Measurements from ENCODE around the gene BBS12. TPM values are rescaled to one million over a fixed set of nuclear protein-coding genes. Genes with fewer than 3 reads are reported as not detected.

Gene BBS12
- total and polyA plus RNA-seq, 2 donors from 2014 or later = 8.3 to 9.9 TPM

DNA sequence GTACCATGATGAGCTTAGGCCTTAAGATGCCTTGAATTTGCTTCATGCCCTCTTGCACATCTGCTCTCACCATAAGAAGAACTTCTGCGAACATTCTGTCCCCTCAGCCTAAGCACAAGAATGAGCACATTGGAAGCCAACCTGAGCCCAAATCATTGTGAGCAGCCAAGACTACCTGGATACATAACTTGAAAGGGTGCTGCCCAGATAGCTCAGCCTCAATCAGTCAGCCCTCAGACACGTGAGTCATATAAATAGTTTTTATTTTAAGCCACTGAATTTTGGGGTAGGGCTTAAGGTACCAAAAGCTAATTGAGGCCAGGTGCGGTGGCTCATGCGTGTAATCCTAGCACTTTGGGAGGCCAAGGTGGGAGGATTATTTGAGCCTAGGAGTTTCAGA, 27.5 kb upstream of the BBS12 start:
- no peak overlapping the region for H3K9ac ChIP-seq (ENCODE audit: low read length in 3 of 3)
- intact Hi-C loops (cut with DNase I) = no loop called here
- H3K4me1 ChIP-seq (ENCODE audit: control insufficient read depth in 2 of 3, insufficient read depth in 2 of 3, low read depth in 1 of 3, low read length in 3 of 3) = no peaks in the 10 kb centered on the region
- no peaks in the 10 kb centered on the region for H3K36me3 ChIP-seq (ENCODE audit: control insufficient read depth in 2 of 3, insufficient read depth in 3 of 3, low read length in 3 of 3)
- no peak overlapping the region for H3K4me3 ChIP-seq (ENCODE audit: low read length in 3 of 3)
- no peak for DNase-seq
- H3K27me3 ChIP-seq (ENCODE audit: control insufficient read depth, insufficient read depth, low read length) = no peaks in the 10 kb centered on the region
- H3K27ac ChIP-seq (ENCODE audit: low read depth in 2 of 2, low read length in 2 of 2) = no peak overlapping the region
- no peak for TF ChIP-seq CTCF (IDR thresholded peaks at IDR 0.05; ENCODE audit: borderline replicate concordance, extremely low read depth, insufficient read depth)
- FAIRE-seq = no peak
- H3K9me3 ChIP-seq (ENCODE audit: control insufficient read depth in 2 of 3, insufficient read depth in 1 of 3, low read length in 3 of 3) = no peaks in the 10 kb centered on the region

DNA sequence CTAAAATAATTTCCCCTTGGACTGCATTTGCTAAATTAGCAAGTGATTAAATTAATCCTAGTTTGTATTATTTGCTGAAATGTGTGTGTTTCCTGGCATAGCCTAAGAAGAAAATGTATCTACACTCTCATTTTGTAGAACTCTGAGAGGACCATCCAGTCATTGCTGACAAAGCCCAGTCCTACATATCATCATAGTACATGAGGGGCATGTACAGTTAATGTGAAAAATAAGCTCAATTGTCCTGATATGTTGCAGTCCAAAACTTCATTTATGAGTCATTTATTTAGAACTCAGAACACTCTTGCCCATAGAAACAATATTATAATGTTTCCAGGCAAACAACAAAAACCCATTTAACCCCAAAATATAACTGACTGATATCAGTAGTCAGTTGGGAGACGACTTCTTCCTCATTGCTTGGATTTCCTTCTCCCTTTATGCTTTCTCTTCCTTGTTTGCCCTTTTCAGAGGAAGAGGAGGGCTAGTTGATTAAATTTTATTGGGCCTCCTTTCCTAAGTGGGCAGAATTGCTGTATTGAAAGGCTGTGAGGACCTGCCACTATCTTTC, 26.9 kb upstream of the BBS12 start:
- H3K9ac ChIP-seq (ENCODE audit: low read length in 3 of 3) = no peak overlapping the region
- H3K4me3 ChIP-seq (ENCODE audit: low read length in 3 of 3) = no peak overlapping the region
- H3K27ac ChIP-seq (ENCODE audit: low read depth in 2 of 2, low read length in 2 of 2) = no peak overlapping the region
- no peaks in the 10 kb centered on the region for H3K36me3 ChIP-seq (ENCODE audit: control insufficient read depth in 2 of 3, insufficient read depth in 3 of 3, low read length in 3 of 3)
- intact Hi-C loops (cut with DNase I) = no loop called here
- FAIRE-seq (no peak), DNase-seq (no peak)
- no peaks in the 10 kb centered on the region for H3K27me3 ChIP-seq (ENCODE audit: control insufficient read depth, insufficient read depth, low read length)
- no peaks in the 10 kb centered on the region for H3K4me1 ChIP-seq (ENCODE audit: control insufficient read depth in 2 of 3, insufficient read depth in 2 of 3, low read depth in 1 of 3, low read length in 3 of 3)
- no peaks in the 10 kb centered on the region for H3K9me3 ChIP-seq (ENCODE audit: control insufficient read depth in 2 of 3, insufficient read depth in 1 of 3, low read length in 3 of 3)
- TF ChIP-seq CTCF (IDR thresholded peaks at IDR 0.05; ENCODE audit: borderline replicate concordance, extremely low read depth, insufficient read depth) = no peak

GRCh38 chr4:122706511-122706910, 26.0 kb upstream of the BBS12 start:
- FAIRE-seq (no peak), DNase-seq (no peak)
- Histone ChIP-seq H3K27me3 (ENCODE audit: control insufficient read depth, insufficient read depth, low read length) (no peaks in the 10 kb centered on the region), H3K4me3 (ENCODE audit: low read length in 3 of 3) (no peak overlapping the region), H3K4me1 (ENCODE audit: control insufficient read depth in 2 of 3, insufficient read depth in 2 of 3, low read depth in 1 of 3, low read length in 3 of 3) (no peaks in the 10 kb centered on the region), H3K36me3 (ENCODE audit: control insufficient read depth in 2 of 3, insufficient read depth in 3 of 3, low read length in 3 of 3) (no peaks in the 10 kb centered on the region), H3K9ac (ENCODE audit: low read length in 3 of 3) (no peak overlapping the region), H3K27ac (ENCODE audit: low read depth in 2 of 2, low read length in 2 of 2) (no peak overlapping the region), H3K9me3 (ENCODE audit: control insufficient read depth in 2 of 3, insufficient read depth in 1 of 3, low read length in 3 of 3) (no peaks in the 10 kb centered on the region)
- intact Hi-C loops (cut with DNase I) = no loop called here
- TF ChIP-seq CTCF (IDR thresholded peaks at IDR 0.05; ENCODE audit: borderline replicate concordance, extremely low read depth, insufficient read depth) = no peak

- intact Hi-C loops (cut with DNase I) = no loop called here
- no peak for TF ChIP-seq CTCF (IDR thresholded peaks at IDR 0.05; ENCODE audit: borderline replicate concordance, extremely low read depth, insufficient read depth)
- Histone ChIP-seq H3K4me1 (ENCODE audit: control insufficient read depth in 2 of 3, insufficient read depth in 2 of 3, low read depth in 1 of 3, low read length in 3 of 3) (no peaks in the 10 kb centered on the region), H3K9ac (ENCODE audit: low read length in 3 of 3) (no peak overlapping the region), H3K4me3 (ENCODE audit: low read length in 3 of 3) (no peak overlapping the region), H3K9me3 (ENCODE audit: control insufficient read depth in 2 of 3, insufficient read depth in 1 of 3, low read length in 3 of 3) (no peaks in the 10 kb centered on the region), H3K27ac (ENCODE audit: low read depth in 2 of 2, low read length in 2 of 2) (no peak overlapping the region), H3K36me3 (ENCODE audit: control insufficient read depth in 2 of 3, insufficient read depth in 3 of 3, low read length in 3 of 3) (no peaks in the 10 kb centered on the region), H3K27me3 (ENCODE audit: control insufficient read depth, insufficient read depth, low read length) (no peaks in the 10 kb centered on the region)
- FAIRE-seq = no peak
- DNase-seq = no peak
Observed at GRCh38 chr4:122707497-122707896, 25.0 kb upstream of the BBS12 start.

All from kidney (tissue), 14 donors.